ENCODE results near the gene SLC28A1. TPM values are rescaled to one million over a fixed set of nuclear protein-coding genes. Genes with fewer than 3 reads are reported as not detected.

SLC28A1 gene
- total RNA-seq, 1 donor from 2014 or later: not detected

- Mint-ChIP-seq H3K4me3 (peak overlapping the region; percentile 89), H3K27me3 (ENCODE audit: low read depth) (peaks cover 66% of the 10 kb centered on the region), H3K27ac (ENCODE audit: unreplicated experiment) (no peak overlapping the region), H3K4me1 (peaks cover 13% of the 10 kb centered on the region), H3K9me3 (no peaks in the 10 kb centered on the region), H3K36me3 (ENCODE audit: low read depth) (no peaks in the 10 kb centered on the region)
- peak; percentile 92 for DNase-seq (ENCODE audit: low read depth, low spot score)
- TF ChIP-seq, protein P1, sequence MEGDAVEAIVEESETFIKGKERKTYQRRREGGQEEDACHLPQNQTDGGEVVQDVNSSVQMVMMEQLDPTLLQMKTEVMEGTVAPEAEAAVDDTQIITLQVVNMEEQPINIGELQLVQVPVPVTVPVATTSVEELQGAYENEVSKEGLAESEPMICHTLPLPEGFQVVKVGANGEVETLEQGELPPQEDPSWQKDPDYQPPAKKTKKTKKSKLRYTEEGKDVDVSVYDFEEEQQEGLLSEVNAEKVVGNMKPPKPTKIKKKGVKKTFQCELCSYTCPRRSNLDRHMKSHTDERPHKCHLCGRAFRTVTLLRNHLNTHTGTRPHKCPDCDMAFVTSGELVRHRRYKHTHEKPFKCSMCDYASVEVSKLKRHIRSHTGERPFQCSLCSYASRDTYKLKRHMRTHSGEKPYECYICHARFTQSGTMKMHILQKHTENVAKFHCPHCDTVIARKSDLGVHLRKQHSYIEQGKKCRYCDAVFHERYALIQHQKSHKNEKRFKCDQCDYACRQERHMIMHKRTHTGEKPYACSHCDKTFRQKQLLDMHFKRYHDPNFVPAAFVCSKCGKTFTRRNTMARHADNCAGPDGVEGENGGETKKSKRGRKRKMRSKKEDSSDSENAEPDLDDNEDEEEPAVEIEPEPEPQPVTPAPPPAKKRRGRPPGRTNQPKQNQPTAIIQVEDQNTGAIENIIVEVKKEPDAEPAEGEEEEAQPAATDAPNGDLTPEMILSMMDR (conservative IDR thresholded peaks at IDR 0.05): peak; percentile 53
Observed at GRCh38 chr15:84981054-84981710, 96.7 kb downstream of the SLC28A1 start.

DNA sequence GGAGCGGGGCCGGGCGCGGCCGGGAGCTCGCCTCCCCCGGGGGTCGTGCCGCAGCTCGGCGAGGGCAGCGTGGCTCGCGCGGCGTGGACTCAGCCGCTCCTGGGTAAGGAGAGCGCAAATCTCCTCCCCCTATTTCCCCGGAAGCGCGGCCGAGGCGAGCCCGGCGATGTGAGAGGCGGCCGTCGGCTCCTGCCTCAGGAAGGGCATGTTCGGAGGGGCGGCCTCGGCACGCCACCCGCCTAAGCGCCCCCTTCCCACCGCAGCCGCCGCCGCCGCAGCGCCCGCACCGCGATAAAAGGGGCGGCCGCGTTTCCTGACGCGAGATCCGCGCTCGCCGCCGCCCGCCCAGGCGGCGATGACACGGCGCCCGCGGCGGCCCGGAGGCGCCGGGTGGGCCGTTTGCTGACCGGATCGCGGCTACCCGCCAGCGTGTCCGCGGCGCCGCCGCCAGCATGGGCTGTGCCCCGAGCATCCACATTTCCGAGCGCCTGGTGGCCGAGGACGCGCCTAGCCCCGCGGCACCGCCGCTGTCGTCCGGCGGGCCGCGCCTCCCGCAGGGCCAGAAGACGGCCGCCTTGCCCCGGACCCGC lies 97.3 kb downstream of the SLC28A1 start, which contains the start of gene PDE8A:
PDE8A (plus strand) TSS at position 146 of the 590 bp plus-strand sequence; CDS start at position 453, 307 bp downstream.
- no peak within 1 kb of the TSS for H3K27ac Mint-ChIP-seq (ENCODE audit: unreplicated experiment)
- H3K9me3 Mint-ChIP-seq: no peaks in the 10 kb centered on the region
- peaks cover 67% of the 10 kb centered on the region for H3K27me3 Mint-ChIP-seq (ENCODE audit: low read depth)
- peaks cover 13% of the 10 kb centered on the region for H3K4me1 Mint-ChIP-seq
- H3K36me3 Mint-ChIP-seq (ENCODE audit: low read depth): no peaks in the 10 kb centered on the region
- peak; percentile 23 for DNase-seq (ENCODE audit: low read depth, low spot score)
- TF ChIP-seq, protein P1 (conservative IDR thresholded peaks at IDR 0.05): peak; percentile 39
- H3K4me3 Mint-ChIP-seq: peak within 1 kb of the TSS; percentile 89

- TF ChIP-seq, protein P1 (conservative IDR thresholded peaks at IDR 0.05): no peak
- no peaks in the 10 kb centered on the region for H3K9me3 Mint-ChIP-seq
- H3K4me3 Mint-ChIP-seq: peak overlapping the region; percentile 81
- peaks cover 64% of the 10 kb centered on the region for H3K27me3 Mint-ChIP-seq (ENCODE audit: low read depth)
- peaks cover 13% of the 10 kb centered on the region for H3K4me1 Mint-ChIP-seq
- no peak overlapping the region for H3K27ac Mint-ChIP-seq (ENCODE audit: unreplicated experiment)
- no peaks in the 10 kb centered on the region for H3K36me3 Mint-ChIP-seq (ENCODE audit: low read depth)
- DNase-seq (ENCODE audit: low read depth, low spot score): no peak
Observed at GRCh38 chr15:84982301-84982920, 97.9 kb downstream of the SLC28A1 start.

- H3K36me3 Mint-ChIP-seq (ENCODE audit: low read depth): no peaks in the 10 kb centered on the region
- peak overlapping the region; percentile 81 for H3K4me3 Mint-ChIP-seq
- H3K4me1 Mint-ChIP-seq: peaks cover 13% of the 10 kb centered on the region
- TF ChIP-seq, protein P1 (conservative IDR thresholded peaks at IDR 0.05): no peak
- peaks cover 62% of the 10 kb centered on the region for H3K27me3 Mint-ChIP-seq (ENCODE audit: low read depth)
- no peak for DNase-seq (ENCODE audit: low read depth, low spot score)
- no peaks in the 10 kb centered on the region for H3K9me3 Mint-ChIP-seq
- no peak overlapping the region for H3K27ac Mint-ChIP-seq (ENCODE audit: unreplicated experiment)
Observed at GRCh38 chr15:84983294-84983693, 98.8 kb downstream of the SLC28A1 start.

DNA sequence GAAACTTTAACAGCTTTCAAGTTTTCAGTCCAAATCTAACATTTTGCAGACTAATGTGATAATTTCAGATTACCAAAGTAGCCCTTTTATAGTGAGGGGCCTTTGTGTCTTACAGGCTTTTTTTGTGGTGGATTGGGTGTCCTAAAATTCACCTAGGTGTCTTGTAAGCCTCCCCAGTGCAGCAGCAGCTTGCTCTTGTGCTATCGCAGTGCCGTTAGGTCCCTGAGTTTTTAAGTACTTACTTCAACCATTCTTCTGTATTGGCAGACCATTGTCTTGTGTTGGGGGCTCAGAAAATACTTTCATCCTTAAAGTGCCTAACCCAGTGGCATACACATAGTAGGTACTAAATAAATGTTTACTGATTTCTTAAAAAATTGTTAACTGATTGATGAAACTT lies 99.2 kb downstream of the SLC28A1 start:
- DNase-seq (ENCODE audit: low read depth, low spot score): no peak
- Mint-ChIP-seq H3K9me3 (no peaks in the 10 kb centered on the region), H3K36me3 (ENCODE audit: low read depth) (no peaks in the 10 kb centered on the region), H3K27ac (ENCODE audit: unreplicated experiment) (no peak overlapping the region), H3K27me3 (ENCODE audit: low read depth) (peaks cover 59% of the 10 kb centered on the region), H3K4me3 (peak overlapping the region; percentile 81), H3K4me1 (peaks cover 13% of the 10 kb centered on the region)
- TF ChIP-seq, protein P1 (conservative IDR thresholded peaks at IDR 0.05): no peak

Data from neural crest cell (in vitro differentiated cells).